Astrocyte of the spinal cord (primary cell): ENCODE data around the gene SLC26A1.
"Not testable (repeated sequence)": the region's sequence is repeated elsewhere in the genome, so short reads cannot be mapped to it uniquely, and the experiment has no call there.

Source experiments
- DNase-seq: peaks from one replicate; pipeline ENCODE4 v3.0.0; 2011; ENCODE audit warnings: low read depth, low spot score
- H3K4me3 ChIP-seq: 2 replicates; pipeline ENCODE4 v1.5.1; 2011; ENCODE audit warnings: low read depth, mild to moderate bottlenecking, low read length, moderate library complexity
- in situ Hi-C: cut with HindIII; loops from 2 replicates; pipeline ENCODE4 v1.10.0; 2017; ENCODE audit warnings: low sequenced_read_pairs
- TF ChIP-seq, protein P1 (sequence below): IDR thresholded peaks from 2 replicates; pipeline ENCODE4 v1.5.1; 2012; ENCODE audit warnings: low read depth, mild to moderate bottlenecking, low read length, inconsistent platforms

The SLC26A1 gene

DNA sequence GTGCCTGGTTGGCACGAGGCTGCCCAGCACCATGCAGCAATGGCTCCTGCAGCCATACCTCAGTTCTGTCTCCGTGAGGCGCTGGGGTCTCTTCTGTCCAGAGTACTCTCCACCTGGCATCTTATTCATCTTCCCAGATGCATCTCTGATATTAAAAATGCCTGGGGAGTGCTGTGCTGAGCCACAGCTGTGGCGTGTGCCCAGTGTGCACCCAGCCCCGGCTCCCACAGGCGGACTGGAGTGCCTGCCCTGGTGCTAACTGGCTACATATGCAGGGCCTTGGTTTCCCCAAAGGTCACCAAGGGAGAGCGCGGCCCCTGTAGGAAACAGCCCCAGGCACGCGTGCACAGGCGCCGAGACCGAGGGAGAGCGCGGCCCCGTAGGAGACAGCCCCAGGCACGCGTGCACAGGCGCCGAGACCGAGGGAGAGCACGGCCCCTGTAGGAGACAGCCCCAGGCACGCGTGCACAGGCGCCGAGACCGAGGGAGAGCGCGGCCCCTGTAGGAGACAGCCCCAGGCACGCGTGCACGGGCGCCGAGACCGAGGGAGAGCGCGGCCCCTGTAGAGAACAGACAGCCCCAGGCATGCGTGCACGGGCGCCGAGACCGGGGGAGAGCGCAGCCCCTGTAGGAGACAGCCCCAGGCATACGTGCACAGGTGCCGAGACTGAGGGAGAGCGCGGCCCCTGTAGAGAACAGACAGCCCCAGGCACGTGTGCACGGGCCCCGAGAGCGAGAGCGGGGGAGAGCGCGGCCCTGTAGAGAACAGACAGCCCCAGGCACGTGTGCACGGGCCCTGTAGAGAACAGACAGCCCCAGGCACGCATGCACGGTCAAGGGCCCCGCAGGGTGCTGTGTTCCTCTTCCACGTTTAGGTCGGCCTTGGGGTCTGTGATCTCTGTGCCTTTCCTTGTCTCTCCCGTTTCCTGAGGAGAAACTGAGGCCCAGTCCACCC lies 46.4 kb downstream of the SLC26A1 start:
- TF ChIP-seq, protein P1, sequence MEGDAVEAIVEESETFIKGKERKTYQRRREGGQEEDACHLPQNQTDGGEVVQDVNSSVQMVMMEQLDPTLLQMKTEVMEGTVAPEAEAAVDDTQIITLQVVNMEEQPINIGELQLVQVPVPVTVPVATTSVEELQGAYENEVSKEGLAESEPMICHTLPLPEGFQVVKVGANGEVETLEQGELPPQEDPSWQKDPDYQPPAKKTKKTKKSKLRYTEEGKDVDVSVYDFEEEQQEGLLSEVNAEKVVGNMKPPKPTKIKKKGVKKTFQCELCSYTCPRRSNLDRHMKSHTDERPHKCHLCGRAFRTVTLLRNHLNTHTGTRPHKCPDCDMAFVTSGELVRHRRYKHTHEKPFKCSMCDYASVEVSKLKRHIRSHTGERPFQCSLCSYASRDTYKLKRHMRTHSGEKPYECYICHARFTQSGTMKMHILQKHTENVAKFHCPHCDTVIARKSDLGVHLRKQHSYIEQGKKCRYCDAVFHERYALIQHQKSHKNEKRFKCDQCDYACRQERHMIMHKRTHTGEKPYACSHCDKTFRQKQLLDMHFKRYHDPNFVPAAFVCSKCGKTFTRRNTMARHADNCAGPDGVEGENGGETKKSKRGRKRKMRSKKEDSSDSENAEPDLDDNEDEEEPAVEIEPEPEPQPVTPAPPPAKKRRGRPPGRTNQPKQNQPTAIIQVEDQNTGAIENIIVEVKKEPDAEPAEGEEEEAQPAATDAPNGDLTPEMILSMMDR: no peak
- H3K4me3 ChIP-seq: no peak overlapping the region
- DNase-seq: no peak
- in situ Hi-C loops: no loop called here

DNA sequence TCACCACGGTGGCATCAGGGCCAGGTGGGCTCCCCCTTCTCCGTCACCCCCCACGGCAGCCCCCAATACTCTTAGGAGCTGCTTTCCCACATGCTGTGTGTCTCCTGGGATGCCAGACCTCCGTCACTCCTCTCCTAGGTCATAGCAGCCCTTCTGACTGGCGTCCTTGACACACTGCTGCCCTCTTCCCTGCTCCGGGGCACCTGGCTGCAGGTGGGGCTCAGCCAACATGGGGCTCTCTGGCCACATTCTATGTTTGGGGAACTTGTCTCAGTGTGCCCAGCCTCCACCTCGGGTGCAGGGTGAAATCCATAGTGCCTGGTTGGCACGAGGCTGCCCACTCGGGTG lies 47.1 kb downstream of the SLC26A1 start:
- TF ChIP-seq, protein P1: no peak
- no peak for DNase-seq
- in situ Hi-C loops: no loop called here
- H3K4me3 ChIP-seq: no peak overlapping the region

DNA sequence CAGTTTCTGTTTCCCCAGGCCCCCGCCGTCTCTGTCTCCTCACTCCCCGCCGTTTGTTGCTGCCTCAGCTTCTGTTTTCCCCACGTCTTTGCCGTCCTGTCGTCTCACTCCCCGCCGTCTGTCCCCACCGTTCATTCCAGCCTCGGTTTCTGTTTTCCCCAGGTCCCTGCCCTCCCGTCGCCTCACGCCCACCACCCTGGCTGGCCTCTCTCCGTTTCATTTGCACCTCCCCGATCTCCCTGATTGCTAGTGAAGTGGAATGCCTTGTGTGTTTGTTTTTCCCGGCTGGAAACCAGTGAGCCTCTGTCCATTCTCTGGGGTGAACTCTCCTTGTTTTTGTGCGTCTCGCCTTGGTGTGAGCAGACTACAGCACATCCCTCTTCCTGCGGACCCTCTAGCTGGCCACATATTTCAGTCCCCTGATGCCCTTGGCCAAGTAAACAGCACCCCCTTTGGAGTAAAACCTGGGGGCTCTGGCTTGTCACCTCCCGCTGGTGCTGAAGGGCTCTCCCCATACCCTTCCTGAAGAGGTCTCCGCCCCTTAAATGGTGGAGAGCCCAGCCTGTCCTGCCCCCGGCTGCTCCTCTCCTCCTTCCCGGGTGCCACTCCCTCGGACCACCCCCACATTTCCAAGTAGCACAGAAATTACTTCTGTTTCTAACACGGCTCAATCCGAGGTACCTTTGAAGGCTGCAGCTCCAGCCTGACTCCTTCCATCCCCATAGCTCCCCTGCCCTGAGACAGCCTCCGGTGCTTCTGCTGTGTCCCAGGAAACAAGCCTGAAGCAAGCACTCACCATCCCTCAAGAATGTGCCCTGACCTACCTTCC lies 47.7 kb downstream of the SLC26A1 start:
- peak overlapping the region; percentile 3 for H3K4me3 ChIP-seq
- TF ChIP-seq, protein P1: no peak
- in situ Hi-C loops: no loop called here
- no peak for DNase-seq

DNA sequence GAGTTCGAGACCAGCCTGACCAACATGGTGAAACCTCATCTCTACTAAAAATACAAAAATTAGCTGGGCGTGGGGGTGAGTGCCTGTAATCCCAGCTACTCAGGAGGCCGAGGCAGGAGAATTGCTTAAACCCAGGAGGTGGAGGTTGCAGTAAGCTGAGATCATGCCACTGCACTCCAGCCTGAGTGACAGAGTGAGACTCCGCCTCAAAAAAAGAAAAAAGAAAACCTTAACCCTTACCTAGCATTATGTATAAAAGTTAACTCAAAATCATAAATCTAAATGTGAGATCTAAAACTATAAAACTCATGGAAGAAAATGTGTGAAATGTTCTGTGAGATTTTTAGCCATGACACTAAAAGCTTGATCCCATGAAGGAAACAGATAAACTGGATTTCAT lies 53.7 kb downstream of the SLC26A1 start:
- in situ Hi-C loops, H3K4me3 ChIP-seq, DNase-seq: not testable (repeated sequence)
